GM21360 (cell line): ENCODE measurements around the gene WDR31.
"Not testable (repeated sequence)": the region's sequence is repeated elsewhere in the genome, so short reads cannot be mapped to it uniquely, and the experiment has no call there.

Source experiments
- ATAC-seq: cut with Tn5 transposase; IDR thresholded peaks from one replicate; pipeline ENCODE4 v1.9.1; 2021; ENCODE audit warnings: mild to moderate bottlenecking, moderate library complexity; ENCODE audit not compliant: unreplicated experiment

WDR31 gene

DNA sequence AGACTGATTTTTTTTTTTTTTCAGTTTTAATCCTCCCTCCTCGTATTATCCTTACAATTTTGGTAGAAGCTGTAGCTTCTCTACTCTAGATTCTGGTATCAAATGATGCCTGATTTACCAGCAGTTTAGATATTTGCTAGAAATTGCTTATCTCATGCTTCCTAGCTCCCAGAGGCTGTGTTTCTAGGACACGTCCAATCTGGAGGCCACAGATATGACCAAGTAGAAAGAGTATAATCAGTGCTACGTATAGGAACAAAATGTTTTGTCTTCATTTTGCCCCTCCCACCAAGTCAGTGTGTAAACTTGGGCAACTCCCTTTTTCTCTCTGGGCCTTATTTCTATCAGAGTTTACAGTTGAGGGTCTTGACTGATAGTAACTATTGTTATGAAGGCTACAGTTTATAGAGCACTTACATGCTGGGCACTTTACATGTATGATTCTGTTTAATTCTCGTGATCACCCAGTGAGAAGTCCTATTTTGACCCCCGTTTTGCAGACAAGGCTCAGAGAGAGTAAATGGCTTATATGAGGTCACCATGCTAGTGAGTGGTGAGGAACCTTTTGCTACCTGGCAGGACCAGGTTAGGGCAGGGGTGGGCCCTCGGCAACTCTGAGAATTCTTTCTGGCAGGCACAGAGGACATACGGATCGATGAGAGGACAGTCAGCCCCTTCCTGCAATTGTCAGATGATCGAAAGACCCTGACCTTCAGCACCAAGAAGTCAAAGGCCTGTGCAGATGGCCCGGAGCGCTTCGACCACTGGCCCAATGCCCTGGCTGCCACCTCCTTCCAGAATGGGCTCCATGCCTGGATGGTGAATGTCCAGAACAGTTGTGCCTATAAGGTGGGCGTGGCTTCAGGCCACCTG, 29.1 kb upstream of the WDR31 start:
- no peak for ATAC-seq

DNA sequence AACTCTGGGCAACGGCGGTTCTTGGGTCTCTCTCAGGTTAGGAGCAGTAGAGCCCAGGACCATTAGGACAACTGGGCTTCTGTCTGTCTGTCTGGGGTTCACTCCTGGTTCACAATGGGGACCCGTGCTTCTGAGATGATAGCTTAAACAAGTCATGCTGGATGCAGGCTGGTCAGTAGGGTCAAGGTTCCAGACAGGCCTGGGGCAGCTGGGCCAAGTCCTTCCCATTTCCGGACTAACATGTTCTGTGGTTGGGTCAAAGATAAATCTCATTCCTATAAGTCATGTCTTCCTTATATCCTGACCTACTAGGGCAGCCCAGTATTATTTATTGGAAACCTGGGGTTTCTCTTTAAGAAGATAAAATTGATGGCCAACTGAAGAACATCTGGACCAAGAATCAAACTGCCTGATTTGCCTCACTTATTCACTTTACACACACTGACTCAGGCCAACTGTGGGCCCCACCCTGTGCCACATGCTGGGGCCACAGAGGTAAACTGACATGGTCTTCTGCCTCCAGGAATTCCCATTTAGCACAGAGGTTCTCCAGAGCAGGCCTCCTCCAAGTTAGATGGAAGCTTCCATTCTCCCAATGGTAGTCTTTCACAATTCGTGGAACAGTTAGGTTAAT, 28.4 kb upstream of the WDR31 start:
- ATAC-seq: no peak

DNA sequence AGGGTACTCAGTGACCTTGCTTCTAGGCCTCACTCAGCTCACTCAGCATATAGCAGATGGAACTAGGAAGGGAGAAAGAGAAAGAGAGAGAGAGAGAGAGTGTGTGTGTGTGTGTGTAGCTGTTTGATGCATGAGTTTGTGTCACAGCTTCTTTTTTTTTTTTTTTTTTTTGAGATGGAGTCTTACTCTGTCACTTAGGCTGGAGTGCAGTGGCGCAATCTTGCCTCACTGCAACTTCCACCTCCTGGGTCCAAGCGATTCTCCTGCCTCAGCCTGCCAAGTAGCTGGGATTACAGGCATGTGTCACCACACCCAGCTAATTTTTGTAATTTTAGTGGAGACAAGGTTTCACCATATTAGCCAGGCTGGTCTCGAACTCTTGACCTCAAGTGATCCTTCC, 25.6 kb upstream of the WDR31 start:
- not testable (repeated sequence) for ATAC-seq

DNA sequence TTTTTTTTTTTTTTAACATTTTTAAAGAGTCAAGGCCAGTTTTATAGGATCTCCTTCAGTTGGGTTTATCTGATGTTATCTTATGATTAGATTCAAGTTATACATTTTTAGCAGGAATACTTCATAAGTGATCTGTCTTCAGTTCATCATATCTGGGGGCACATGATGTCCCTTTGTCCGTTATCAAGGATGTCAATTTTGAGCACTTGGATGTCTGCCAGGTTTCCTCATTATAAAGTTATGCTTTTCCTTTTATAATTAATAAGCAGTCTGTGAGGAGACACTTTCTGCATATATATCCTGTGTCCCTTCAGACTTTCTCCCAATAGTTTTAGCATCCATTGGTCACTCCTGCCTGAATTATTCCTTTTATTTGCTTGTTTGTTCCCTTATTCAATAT, 24.9 kb upstream of the WDR31 start:
- ATAC-seq: no peak

DNA sequence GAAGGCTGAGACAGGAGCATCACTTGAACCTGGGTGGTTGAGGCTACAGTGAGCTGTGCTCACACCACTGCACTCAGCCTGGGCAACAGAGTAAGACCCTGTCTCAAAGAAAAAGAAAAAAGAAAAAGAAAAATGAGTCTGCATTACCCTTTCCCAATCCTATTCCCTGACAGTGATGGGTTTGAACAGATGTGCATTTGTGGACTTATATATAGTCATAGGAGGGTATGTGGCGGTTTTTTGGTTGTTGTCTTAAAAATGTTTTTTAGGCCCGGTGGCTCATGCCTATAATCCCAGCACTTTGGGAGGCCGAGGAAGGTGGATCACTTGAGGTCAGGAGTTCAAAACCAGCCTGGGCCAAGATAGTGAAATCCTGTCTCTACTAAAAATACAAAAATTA, 23.3 kb upstream of the WDR31 start:
- no peak for ATAC-seq

DNA sequence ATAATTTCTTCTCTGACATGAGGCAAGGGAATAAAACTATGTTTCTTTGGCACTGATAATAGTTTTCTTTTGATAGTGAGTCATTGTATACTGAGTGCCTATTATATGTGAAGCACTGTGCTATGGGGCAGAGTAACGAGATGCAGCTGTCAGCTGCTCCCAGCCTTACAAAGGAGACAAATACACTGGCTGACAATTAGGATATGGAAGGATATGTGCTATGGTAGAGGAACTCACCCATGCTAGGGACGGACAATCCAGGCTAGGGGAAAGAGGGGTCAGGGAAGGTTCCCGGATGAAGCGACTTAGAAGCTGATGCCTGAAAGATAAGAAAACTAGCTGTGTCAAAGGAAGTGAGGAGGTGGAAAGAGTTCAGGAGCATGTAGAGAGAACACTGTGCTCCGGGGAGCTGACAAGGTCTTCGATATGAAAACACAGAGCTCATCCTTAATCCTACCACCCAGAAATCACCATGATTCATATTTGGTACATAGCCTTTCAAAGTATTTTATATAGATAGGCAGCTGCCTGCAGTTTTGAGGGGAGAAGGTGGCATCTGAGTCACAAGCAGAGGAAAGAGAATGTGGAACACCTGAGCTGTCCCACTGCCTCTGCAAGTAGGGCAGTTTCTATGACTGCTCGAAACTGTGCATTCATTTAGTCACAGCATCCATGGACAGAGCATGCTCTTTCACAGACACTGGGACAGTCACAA, 21.4 kb upstream of the WDR31 start:
- no peak for ATAC-seq

DNA sequence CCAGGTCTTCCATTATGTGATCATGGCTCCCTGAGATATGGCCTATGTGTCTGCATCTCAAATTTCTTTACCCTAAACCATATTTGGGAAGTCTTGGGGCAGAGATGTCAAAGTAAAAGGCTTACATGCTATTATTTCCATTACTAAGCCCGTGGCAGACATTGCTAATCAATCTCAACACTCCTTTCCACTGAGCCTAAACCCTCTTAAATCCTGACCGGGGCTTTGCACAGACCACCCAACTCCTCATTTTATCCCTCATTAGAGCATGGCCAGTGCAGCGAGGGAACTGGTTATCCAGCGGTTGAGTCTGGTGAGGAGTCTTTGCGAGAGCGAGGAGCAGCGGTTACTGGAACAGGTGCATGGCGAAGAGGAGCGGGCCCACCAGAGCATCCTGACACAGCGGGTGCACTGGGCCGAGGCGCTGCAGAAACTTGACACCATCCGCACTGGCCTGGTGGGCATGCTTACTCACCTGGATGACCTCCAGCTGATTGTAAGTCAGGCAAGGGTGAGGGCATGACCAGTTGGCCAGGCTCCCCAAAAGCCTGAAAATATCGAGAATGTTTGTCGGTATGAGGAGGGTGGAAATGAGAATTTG, 20.3 kb upstream of the WDR31 start:
- no peak for ATAC-seq

DNA sequence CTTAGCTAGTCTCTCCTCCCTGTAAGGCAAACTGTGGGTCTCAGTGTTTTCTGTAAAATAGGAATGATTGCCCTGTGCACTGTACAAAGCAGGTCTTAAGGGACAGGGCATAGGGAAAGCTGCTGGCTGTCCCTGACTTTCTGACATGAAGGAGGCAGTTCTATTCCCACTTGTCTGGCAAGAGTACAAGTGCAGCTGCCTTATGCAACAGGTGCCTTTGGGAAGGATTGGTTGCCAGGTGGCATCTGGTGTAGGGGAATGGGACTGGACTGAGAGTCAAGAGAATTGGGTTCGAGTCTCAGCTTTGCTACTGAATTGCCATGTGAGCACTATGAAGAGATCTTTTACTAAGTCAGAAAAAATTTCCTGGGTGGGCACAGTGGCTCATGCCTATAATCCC, 19.3 kb upstream of the WDR31 start:
- ATAC-seq: no peak

DNA sequence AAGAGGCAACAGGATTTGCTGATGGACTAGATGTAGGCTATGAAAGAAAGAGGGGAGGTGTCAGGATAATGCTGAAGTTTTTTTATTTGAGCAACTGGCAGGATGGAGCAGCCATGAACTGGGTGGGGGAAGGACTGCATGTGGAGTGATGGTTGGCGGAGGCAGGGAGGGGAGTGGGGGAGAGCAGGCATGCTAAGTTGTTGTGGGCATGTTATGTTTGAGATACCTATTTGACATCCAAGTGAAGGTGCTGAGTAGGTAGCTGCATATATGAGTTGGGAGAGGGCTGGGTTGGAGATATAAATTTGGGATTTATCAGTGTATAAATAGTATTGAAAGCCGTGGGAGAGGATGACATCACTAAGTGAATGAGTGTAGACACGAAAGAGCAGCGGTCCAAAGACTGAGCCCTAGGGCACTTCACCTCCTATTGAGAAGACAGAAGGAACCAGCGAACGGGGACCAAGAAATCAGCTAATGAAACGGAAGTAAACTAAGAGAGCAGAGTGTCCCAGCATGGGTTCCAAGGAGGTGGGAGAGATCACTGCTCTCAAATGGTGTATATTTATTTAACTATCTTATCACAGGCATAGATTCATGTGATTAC, 16.7 kb upstream of the WDR31 start:
- ATAC-seq: no peak

DNA sequence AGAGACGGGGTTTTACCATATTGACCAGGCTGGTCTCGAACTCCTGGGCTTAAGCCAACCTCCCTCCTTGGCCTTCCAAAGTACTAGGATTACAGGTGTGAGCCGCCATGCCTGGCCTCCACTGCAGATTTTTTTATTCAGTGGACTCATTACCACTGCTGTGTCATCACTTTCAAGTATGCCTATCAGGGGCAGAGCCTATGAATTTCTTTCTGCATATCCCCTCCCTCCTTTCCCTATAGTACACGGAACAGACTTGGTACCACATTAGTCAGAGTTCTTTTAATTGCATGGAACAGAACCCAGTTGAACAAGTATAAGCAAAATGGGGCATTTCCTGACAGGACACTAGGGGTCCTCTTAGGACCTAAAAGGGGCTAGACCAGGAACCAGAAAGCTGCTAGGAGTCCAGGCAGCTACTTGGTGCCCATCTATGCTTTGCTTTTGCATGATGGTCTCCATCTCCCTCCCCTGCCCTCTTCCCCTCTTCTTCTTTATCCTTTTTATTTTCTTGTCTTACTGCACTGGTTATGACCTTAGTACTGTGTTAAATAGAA, 15.0 kb upstream of the WDR31 start:
- no peak for ATAC-seq

DNA sequence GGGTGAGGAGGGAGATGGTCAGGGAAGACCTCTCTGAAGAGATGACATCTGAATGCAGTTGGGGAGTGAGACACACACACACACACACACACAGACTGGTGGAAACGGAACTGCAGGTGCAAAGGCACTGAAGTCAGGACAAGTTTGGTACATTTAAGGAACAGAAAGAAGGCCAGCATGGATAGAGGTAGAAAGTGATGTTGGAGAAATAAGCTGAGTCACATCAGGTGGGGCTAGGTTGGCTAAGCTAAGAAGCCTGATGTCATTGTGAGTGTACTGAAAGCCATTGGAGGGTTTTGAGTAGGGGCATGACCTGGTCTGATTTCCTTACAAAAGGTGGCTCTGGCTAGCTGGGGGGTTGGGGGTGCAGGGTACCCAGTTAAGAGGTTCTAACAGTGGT, 12.3 kb upstream of the WDR31 start:
- no peak for ATAC-seq

DNA sequence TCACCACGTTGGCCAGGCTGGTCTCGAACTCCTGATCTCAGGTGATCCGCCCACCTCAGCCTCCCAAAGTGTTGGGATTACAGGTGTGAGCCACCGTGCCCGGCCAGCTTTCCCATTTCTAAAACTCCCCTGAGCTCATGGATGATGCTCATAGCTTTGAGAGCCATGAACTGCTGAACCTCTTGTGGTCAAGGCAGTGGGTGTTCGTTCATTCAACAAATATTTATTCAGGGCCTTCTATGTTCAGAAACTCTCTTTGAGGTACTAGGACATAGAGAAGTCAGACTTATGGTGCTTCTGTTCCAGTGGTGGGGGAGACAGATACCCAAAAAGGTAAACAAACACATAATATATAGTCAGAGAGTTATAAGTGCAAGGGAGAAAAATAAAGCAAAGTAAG, 11.9 kb upstream of the WDR31 start:
- ATAC-seq: no peak

DNA sequence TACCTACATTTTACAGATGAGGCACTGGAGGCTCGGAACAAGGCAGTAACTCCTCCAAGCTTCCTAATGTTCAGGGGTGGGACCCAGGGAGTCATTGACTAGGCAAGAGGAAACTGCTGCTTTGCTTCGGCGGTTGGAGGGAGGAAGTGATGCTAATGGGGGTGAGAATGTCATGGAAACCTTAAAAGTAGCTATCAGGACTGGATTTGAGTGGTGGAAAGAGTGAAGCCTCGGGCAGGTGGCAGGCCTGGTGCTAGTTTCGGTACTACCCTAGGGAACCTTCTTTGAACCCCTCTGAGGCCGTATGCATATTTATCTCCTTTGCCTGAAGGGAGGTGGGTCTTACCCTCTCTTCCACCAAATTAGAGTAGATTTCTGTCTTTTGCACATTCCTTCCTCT, 10.9 kb upstream of the WDR31 start:
- no peak for ATAC-seq

DNA sequence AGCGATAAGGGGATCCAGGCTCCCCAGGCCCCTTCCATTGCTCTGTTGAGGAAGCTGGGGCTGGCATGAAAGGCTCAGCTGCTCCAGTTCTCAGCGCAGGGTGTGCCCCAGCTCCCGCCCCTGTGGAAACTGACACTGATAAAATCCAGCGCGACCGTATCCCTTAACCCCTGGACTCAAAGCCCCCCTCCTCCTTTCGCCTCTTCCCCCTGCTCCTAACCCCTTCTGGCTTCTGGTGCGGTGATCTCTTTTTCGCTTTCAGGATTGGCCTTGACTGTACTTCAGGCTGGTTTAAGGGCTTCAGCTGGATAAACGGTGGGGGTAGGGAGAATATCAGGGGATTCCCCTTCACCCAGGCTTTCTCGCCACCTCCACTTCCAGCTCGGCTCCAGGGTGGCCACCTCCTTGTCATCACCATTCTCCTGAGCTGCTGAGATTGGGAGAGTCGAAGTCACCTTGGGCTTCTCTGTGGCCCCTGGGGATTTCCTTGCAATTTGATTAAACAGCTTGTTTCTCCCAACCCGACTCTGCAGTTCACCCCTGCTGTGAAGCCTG, 10.1 kb upstream of the WDR31 start:
- ATAC-seq: no peak

DNA sequence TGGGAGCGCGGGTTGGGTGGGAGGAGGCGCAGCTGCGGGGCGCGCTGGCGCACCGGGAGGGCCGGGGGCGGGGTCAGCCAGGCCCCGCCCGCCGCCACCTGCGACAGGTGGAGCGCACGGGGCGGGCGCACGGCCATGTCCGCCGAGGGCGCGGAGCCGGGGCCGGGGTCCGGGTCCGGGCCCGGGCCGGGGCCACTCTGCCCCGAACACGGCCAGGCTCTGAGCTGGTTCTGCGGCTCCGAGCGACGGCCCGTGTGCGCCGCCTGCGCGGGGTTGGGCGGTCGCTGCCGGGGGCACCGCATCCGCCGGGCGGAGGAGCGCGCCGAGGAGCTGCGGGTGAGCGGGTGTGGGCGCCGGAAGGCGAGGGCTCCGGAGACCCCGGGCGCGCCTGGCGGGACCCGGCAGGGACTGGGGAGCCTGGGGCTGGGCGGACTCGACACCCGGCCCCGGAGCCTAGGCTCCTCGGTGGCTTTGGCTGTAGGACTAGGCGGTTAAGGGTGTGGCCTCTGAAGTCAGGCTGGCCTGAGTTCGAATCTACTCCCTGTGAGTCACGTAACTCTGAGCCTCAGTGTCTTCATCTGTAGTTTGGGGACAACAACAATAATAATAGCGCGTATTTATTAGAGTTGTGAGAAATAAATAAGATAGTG, 9.5 kb upstream of the WDR31 start, which contains the start of gene BSPRY:
TSS of gene BSPRY (plus strand) at position 97 of the 650 bp plus-strand sequence. CDS start at position 136, 39 bp downstream.
- ATAC-seq: no peak

DNA sequence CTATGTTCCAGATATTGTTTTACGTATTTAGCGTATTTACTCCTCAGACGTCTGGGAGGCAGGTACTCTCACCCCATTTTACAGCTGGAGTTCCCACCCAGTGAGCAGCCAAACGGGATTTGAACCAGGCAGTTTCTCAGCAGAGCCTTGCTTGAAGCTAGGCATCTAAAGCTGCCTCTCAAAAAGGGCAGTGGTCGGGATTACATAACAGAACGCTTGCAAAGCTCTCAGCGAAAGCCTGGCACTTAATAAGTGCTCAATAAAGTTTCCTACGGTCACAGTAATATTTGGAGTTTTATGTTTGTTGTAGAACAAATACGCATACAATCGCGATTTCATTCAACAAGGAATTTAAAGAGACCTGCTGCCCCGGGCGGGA, 9.0 kb upstream of the WDR31 start:
- ATAC-seq: no peak

DNA sequence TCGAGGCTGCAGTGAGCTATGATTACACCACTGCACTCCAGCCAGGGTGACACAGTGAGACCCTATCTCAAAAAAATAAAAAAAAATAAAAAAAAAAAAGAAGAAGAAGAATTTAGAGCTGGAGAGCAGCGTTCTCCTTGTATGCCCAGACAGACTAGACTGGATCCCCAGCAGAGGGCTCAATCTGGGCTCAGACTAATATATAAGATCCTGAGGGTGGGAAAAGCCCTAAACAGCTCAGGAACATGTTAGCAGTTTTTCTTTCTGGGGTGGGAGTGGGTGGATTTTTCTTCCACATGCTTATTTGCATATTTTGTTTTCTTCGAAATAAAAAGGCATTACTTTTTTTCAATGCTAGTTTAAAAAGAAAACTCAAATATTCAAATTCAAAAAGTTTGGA, 8.4 kb upstream of the WDR31 start:
- ATAC-seq: no peak

DNA sequence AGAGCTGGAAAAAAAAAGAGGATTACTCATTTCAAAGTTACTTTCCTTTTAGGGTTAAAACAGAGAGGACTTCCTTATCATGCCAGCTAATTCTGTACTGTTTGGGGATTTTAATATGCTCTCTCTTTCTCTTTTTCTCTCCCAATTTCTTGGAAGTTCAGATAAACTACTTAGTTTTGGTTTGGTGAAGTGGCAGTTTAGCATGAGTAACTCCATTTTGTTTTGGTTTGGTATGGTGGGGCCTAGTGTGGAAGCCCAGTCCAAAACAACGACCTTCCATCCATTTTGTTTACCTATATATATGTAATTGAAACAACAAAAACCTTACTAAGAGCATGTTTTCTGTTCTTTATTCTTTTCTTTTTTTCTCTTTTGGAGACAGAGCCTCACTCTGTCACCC, 5.6 kb upstream of the WDR31 start:
- no peak for ATAC-seq

DNA sequence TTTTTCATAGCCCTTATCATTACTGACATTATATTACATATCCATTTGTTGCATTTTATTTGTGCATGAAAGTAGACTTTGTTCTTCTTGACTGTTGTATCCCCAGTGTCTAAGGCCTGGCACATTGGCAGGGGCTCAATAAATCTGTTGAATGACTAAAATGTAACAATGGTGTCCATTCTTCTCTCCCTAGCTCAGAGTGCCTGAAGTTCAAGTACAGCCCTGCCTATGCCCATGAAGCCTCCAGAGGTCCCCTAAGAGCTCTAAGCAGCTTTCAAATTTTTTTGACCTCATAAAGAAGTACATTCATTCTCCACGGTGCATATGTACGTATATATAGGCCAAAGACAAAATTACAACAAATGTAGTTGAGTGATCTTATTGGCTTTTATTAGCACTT, 5.1 kb upstream of the WDR31 start:
- no peak for ATAC-seq

DNA sequence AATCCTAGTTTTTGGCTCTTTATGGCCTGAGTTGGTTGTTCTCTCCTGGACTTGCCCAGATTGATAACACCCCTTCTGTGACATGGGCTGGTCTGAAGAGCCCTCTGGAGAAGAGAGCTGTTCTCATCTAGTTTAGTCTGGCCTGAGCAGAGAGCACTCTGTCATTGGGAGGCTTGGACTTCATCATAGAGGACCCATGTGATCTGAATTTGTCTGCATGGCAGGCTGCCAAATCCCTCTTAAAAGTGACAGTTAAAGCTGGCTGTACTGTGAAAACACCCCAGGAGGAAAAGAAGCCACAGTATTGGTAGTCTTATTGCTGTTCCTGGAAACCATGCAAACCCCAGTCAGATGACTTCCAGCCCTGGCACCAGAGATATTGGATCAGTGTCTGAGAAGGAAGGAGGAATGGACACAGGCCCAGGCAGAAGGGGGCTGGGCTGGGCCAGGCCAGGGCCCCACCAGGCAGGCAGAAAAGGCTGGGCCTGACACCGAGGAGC, 3.7 kb upstream of the WDR31 start:
- no peak for ATAC-seq
